CD4-positive, alpha-beta T cell (primary cell): ENCODE results near the gene CTDSP1. TPM values are rescaled to one million over a fixed set of nuclear protein-coding genes. Genes with fewer than 3 reads are reported as not detected.

Source experiments
- ATAC-seq: fragments of 200-7000 bp; cut with Tn5 transposase; one replicate; pipeline ENCODE4 v1.10.0; 2022; ENCODE audit warnings: mild to moderate bottlenecking; ENCODE audit not compliant: poor library complexity
- CTCF ChIA-PET: fragments of 350-600 bp; sonication (Branson Sonifier 250); formaldehyde crosslinking; loops from one replicate; lab custom pipeline; 2021; ENCODE audit warnings: antibody characterized with exemption, inconsistent platforms; lab: Charles Lee
- POLR2A ChIA-PET: fragments of 350-600 bp; sonication (Branson Sonifier 250); formaldehyde crosslinking; loops from one replicate; lab custom pipeline; 2021; ENCODE audit warnings: antibody characterized with exemption, inconsistent platforms; lab: Charles Lee
- DNase-seq, 14 experiments: peaks; one replicate each; pipeline ENCODE4 v3.0.0-alpha.2; 2013 to 2020; ENCODE audit warnings: mixed read lengths in 2 of 14
- H3K27ac ChIP-seq, 2 donors: one replicate each; pipeline versions ENCODE4 v1.5.1 to v1.7.0; 2013; ENCODE audit warnings: low read length in 2 of 2, low read depth in 1 of 2, mild to moderate bottlenecking in 1 of 2
- H3K27me3 ChIP-seq, 2 experiments: 1 replicate in 1 of 2; 2 replicates in 1 of 2; pipeline versions ENCODE4 v1.6.1 to v1.7.0; 2013; ENCODE audit warnings: low read length in 2 of 2, control low read depth in 1 of 2, mild to moderate bottlenecking in 1 of 2, moderate library complexity in 1 of 2; ENCODE audit not compliant: insufficient read depth in 2 of 2, control insufficient read depth in 1 of 2
- H3K36me3 ChIP-seq: one replicate; pipeline ENCODE4 v1.6.1; 2013; ENCODE audit warnings: low read length, control low read depth; ENCODE audit not compliant: insufficient read depth
- H3K4me1 ChIP-seq: one replicate; pipeline ENCODE4 v1.6.1; 2013; ENCODE audit warnings: low read length, control low read depth; ENCODE audit not compliant: insufficient read depth
- H3K4me3 ChIP-seq: one replicate; pipeline ENCODE4 v1.5.1; 2013; ENCODE audit warnings: mild to moderate bottlenecking, low read length, moderate library complexity
- H3K9me3 ChIP-seq, 2 experiments: 1 replicate in 1 of 2; 2 replicates in 1 of 2; pipeline versions ENCODE4 v1.6.1 to v1.7.0; 2013; ENCODE audit warnings: low read length in 2 of 2, mild to moderate bottlenecking in 2 of 2, control low read depth in 1 of 2, moderate library complexity in 1 of 2; ENCODE audit not compliant: control insufficient read depth in 1 of 2, insufficient read depth in 1 of 2
- H3K27ac Mint-ChIP-seq: one replicate; pipeline ENCODE4 v1.8.0; 2020; ENCODE audit warnings: mixed read lengths
- H3K27me3 Mint-ChIP-seq: one replicate; pipeline ENCODE4 v1.8.0; 2021; ENCODE audit warnings: mixed read lengths
- H3K36me3 Mint-ChIP-seq: one replicate; pipeline ENCODE4 v1.8.0; 2021; ENCODE audit warnings: low read depth, mixed read lengths
- H3K4me1 Mint-ChIP-seq: one replicate; pipeline ENCODE4 v1.8.0; 2021; ENCODE audit warnings: low read depth, mixed read lengths
- H3K4me3 Mint-ChIP-seq: one replicate; pipeline ENCODE4 v1.8.0; 2020; ENCODE audit warnings: mild to moderate bottlenecking, mixed read lengths
- H3K9me3 Mint-ChIP-seq: one replicate; pipeline ENCODE4 v1.8.0; 2020; ENCODE audit warnings: mixed read lengths
- intact Hi-C, 2 experiments: fragments of 100-400 bp; cut with DNase I in 1 of 2; cut with micrococcal nuclease in 1 of 2; formaldehyde crosslinking; loops; one replicate each; pipeline versions ENCODE4 v1.15.1 to v1.9.0; 2023 to 2025; cut with DNase I, micrococcal nuclease
- total RNA-seq, 174 experiments: library from RNA in 2 of 174; stranded (reverse) in 2 of 174; gene quantifications; one replicate each; pipeline ENCODE4 v1.2.3 and lab custom pipeline; 2021 to 2026
- TF ChIP-seq, protein P1 (sequence below): fragments of 200-600 bp; IDR thresholded peaks from one replicate; pipeline ENCODE4 v1.8.0; 2022; ENCODE audit warnings: antibody characterized with exemption, mild to moderate bottlenecking

Gene CTDSP1
- total RNA-seq, 2 experiments from 2014 or later: 70.5 to 76.8 TPM

DNA sequence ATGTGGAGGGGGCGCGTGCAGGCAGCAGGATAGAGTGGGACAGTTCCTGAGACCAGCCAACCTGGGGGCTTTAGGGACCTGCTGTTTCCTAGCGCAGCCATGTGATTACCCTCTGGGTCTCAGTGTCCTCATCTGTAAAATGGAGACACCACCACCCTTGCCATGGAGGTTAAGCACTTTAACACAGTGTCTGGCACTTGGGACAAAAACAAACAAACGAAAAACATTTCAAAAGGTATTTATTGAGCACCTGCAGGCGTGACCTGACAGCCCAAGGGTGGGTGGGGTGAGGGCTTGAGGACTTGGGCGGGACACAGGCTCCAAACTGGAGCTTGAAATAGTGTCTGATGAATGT is 4.6 kb upstream of the CTDSP1 start:
- Mint-ChIP-seq H3K9me3 (no peaks in the 10 kb centered on the region), H3K27ac (peak overlapping the region; percentile 99), H3K4me3 (peak overlapping the region; percentile 48), H3K4me1 (peaks cover 41% of the 10 kb centered on the region), H3K36me3 (peaks cover 19% of the 10 kb centered on the region), H3K27me3 (no peaks in the 10 kb centered on the region)
- intact Hi-C loops: loop anchor here (2.0 to 10.0 kb wide), 8 partner anchors 24 to 782 kb away; partner anchors contain the start of genes ARPC2 (in 1 of the 2), CATIP (in 1 of the 2), CNPPD1 (in 1 of the 2) and RETREG2 (in 1 of the 2)
- ChIA-PET POLR2A (interaction anchor here (3.2 to 4.9 kb wide), 3 partner anchors 12 to 124 kb away, joined by 33 to 74 read pairs (median 68); partner anchors contain the start of genes AAMP and PNKD), CTCF (interaction anchor here (1.5 to 3.2 kb wide), 3 partner anchors 96 to 123 kb away, joined by 5 to 22 read pairs (median 6); no protein-coding TSS in a partner anchor)
- no peaks in the 10 kb centered on the region for H3K9me3 ChIP-seq
- H3K27me3 ChIP-seq: no peaks in the 10 kb centered on the region
- ATAC-seq: no peak
- no peak overlapping the region for H3K27ac ChIP-seq
- peak in 1 of 14 experiments; percentile 27 for DNase-seq
- no peaks in the 10 kb centered on the region for H3K36me3 ChIP-seq
- H3K4me3 ChIP-seq: no peak overlapping the region
- H3K4me1 ChIP-seq: peaks cover 55% of the 10 kb centered on the region
- TF ChIP-seq, protein P1, sequence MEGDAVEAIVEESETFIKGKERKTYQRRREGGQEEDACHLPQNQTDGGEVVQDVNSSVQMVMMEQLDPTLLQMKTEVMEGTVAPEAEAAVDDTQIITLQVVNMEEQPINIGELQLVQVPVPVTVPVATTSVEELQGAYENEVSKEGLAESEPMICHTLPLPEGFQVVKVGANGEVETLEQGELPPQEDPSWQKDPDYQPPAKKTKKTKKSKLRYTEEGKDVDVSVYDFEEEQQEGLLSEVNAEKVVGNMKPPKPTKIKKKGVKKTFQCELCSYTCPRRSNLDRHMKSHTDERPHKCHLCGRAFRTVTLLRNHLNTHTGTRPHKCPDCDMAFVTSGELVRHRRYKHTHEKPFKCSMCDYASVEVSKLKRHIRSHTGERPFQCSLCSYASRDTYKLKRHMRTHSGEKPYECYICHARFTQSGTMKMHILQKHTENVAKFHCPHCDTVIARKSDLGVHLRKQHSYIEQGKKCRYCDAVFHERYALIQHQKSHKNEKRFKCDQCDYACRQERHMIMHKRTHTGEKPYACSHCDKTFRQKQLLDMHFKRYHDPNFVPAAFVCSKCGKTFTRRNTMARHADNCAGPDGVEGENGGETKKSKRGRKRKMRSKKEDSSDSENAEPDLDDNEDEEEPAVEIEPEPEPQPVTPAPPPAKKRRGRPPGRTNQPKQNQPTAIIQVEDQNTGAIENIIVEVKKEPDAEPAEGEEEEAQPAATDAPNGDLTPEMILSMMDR: no peak

DNA sequence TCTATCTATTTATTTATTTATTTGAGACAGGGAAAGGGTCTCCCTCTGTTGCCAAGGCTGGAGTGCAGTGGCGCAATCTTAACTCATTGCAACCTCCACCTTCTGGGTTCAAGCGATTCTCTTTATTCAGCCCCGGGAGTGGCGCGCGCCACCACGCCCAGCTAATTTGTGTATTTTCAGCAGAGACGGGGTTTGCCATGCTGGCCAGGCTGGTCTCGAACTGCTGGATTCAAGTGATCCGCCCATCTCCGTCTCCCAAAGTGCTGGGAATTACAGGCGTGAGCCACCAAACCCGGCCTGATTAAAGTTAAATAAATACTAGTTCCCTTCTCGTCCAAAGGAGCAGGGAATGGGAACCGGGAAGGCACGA is 4.2 kb upstream of the CTDSP1 start:
- peak overlapping the region; percentile 71 for H3K4me3 ChIP-seq
- TF ChIP-seq, protein P1: no peak
- Mint-ChIP-seq H3K36me3 (peaks cover 22% of the 10 kb centered on the region), H3K27me3 (no peaks in the 10 kb centered on the region), H3K4me1 (peaks cover 41% of the 10 kb centered on the region), H3K27ac (peak overlapping the region; percentile 99), H3K9me3 (no peaks in the 10 kb centered on the region), H3K4me3 (peak overlapping the region; percentile 94)
- ChIA-PET POLR2A (interaction anchor here (0.6 to 4.9 kb wide), 18 partner anchors 8 to 993 kb away, joined by 3 to 74 read pairs (median 8); partner anchors contain the start of genes AAMP, ARPC2, BCS1L and CATIP), CTCF (interaction anchor here (1.0 to 3.2 kb wide), 7 partner anchors 26 to 124 kb away, joined by 3 to 22 read pairs (median 7); partner anchors contain the start of gene TMBIM1)
- H3K9me3 ChIP-seq: no peaks in the 10 kb centered on the region
- no peak for ATAC-seq
- H3K4me1 ChIP-seq: peaks cover 55% of the 10 kb centered on the region
- no peaks in the 10 kb centered on the region for H3K27me3 ChIP-seq
- no peaks in the 10 kb centered on the region for H3K36me3 ChIP-seq
- DNase-seq: no peak
- peak overlapping the region in 1 of 2 donors; percentile 67 for H3K27ac ChIP-seq
- intact Hi-C loops: loop anchor here (2.0 to 10.0 kb wide), 8 partner anchors 25 to 782 kb away; partner anchors contain the start of genes ARPC2 (in 1 of the 2), CATIP (in 1 of the 2), CNPPD1 (in 1 of the 2) and RETREG2 (in 1 of the 2)

DNA sequence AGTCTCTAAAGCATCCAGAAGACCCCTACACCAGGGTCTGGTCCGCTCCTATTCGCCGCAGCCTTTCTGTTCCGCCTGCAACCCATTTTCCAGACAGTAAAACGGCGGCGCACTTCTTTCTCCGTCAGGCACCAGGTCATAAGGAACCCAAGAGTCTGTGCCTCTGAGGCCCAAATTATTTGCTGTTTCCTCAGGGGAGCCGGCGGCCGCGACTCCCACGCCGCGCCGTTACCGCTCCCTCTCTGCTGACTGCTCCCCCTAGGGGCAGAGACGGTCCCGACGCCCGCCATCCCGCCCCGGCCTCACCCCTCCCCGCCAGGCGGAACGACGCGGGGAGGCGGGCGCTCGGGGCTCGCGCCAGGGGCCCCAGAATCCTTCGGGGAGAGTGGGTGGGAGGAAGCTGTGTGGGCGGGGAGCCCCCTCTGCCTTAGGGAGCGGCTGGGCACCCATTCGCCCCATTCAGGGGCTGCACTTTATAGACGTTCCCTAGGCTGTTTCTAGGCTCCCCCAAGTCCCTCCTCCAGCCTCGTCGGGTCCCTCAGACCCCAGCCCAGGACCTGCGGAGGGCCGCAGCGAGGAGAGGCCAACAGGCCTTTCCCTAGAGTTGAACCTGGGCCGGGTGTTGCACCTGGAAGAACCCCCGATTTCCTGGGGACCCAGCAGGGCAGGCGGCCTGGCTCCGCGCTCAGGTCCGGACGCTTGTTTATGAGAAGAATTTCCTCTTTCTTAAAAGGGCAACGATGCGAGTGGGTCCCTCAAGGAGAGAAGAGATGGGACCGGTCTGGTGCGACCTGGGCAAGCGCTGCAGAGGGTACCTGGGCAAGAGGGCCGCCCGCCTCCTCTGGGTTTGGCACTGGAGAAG is 3.6 kb upstream of the CTDSP1 start:
- ChIA-PET POLR2A (interaction anchor here (0.6 to 4.9 kb wide), 22 partner anchors 9 to 992 kb away, joined by 3 to 74 read pairs (median 6); partner anchors contain the start of genes AAMP, ARPC2, BCS1L and CATIP), CTCF (interaction anchor here (0.6 to 3.2 kb wide), 22 partner anchors 8 to 314 kb away, joined by 3 to 22 read pairs (median 5); partner anchors contain the start of genes AAMP, CATIP, CXCR1 and PNKD)
- Mint-ChIP-seq H3K36me3 (peaks cover 23% of the 10 kb centered on the region), H3K4me1 (peaks cover 41% of the 10 kb centered on the region), H3K9me3 (no peaks in the 10 kb centered on the region), H3K27me3 (no peaks in the 10 kb centered on the region), H3K4me3 (peak overlapping the region; percentile 94), H3K27ac (peak overlapping the region; percentile 99)
- intact Hi-C loops: loop anchor here (1.0 to 10.0 kb wide), 12 partner anchors 10 to 781 kb away; partner anchors contain the start of genes AAMP (in 2 of the 2), PNKD (in 2 of the 2), ARPC2 (in 1 of the 2) and CATIP (in 1 of the 2)
- Histone ChIP-seq H3K9me3 (no peaks in the 10 kb centered on the region), H3K27me3 (no peaks in the 10 kb centered on the region), H3K27ac (peak overlapping the region; percentile 93 to 96), H3K4me3 (peak overlapping the region; percentile 71), H3K4me1 (peaks cover 58% of the 10 kb centered on the region), H3K36me3 (no peaks in the 10 kb centered on the region)
- ATAC-seq: peak; percentile 67
- TF ChIP-seq, protein P1: peak; percentile 75
- peak; percentile 88 to 98 (median 93) for DNase-seq
